ENCODE results near the gene MRTFA.
"Not testable (repeated sequence)": the region's sequence is repeated elsewhere in the genome, so short reads cannot be mapped to it uniquely, and the experiment has no call there.

Gene MRTFA

DNA sequence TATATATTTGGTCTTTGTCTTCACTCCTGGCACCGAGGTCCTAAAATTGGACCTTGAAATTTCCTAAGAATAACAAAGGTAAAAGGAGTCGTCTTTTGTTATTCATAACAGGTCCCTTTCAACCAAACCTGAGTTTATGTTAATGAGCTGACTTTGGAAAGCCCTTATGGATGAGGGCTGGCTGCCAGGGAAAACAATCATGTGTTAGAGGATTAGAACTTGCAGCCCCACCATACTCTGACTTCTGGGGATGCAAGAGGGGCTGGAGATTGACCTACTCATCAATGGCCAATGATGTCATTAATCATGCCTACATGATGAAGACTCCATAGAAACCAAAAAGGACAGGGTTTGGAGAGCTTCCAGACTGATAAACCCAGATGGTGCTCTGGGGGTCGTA lies 118.9 kb downstream of the MRTFA start:
- DNase-seq: no peak

- DNase-seq: no peak
Measured at GRCh38 chr22:40516416-40516815, 120.1 kb downstream of the MRTFA start.

DNA sequence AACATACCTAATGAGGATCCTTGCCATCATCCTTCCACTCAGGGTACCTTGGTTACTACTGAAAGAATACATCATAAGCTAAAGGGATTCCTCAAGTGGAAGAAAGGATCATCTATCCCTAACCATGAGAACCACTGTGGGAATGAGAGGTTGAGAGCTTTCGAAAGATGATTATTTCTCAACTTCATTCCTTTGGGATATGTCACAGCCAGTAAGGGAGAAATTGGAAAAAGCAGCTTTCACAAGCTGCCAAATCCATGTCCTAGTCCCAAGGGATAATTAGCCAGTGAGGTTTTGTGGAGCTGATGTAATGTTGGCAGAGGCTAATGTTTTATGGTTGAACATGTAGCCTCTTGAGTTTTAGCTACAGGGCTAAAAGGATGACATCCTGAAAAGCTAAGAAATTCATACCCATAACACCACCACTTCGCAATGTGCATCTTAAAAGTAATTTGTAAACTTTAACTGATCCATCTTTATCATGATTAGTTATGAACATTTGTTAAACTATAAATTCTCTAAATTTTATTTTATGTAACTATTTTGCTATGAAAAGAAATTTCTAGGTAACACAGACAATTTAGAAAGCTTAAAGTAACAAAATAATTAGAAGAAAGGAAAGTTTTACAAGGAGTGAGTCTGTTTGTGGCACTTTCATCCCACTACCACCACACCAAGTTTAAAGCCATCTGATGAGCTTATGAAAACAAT lies 123.9 kb downstream of the MRTFA start:
- no peak for DNase-seq

- DNase-seq: no peak
Measured at GRCh38 chr22:40511604-40512003, 124.9 kb downstream of the MRTFA start.

DNA sequence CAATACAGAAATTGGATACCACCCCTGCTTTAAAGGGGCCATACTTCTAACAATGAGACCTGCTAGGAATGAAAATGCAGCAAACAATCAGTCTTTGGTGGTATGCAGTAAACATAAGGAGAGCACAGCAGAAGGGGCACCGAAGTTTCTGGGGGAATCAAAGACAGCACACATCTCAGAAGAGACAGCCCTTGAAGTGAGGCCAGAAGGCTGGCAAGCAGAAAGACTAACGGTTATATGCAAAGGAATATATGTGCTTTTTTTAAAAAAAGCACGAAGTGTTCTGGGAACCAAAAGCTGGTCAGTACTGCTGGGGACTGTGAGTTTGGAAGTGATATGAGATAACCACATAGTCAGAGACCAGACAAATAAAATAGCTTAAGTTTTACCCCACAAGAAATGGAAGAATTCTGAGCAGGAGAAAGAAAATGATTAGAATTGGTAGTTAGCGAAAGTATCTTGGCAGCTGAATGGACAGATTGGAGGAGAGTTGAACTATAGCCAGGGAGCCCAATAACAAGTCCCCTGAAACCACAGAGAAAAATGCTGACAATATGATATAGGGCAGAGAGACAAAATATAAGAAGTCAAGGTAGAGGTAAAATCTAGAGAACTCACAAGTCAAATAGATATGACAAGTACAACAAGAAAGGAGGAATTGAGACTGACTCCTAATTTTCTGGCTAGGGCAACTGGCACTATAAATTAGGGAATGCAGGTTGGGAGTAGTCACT lies 125.7 kb downstream of the MRTFA start:
- DNase-seq: no peak

GRCh38 chr22:40509401-40510134 lies 127.0 kb downstream of the MRTFA start:
- DNase-seq: no peak

GRCh38 chr22:40508046-40508445 lies 128.5 kb downstream of the MRTFA start:
- DNase-seq: not testable (repeated sequence)

DNA sequence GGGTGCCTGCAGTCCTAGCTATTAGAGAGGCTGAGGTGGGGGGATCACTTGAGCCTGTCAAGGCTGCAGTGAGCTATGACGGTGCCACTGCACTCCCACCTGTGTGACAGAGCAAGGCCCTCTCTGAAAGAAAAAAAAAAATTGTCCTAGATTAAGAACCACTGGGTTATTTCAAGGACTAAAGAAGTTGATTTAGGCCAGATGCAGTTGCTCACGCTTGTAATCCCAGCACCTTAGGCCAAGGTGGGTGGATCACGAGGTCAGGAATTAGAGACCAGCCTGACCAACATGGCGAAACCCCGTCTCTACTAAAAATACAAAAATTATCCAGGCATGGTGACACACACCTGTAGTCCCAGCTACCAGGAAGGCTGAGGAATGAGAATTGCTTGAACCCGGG lies 129.0 kb downstream of the MRTFA start:
- DNase-seq: no peak

GRCh38 chr22:40506762-40507161 lies 129.8 kb downstream of the MRTFA start:
- DNase-seq: no peak

GRCh38 chr22:40504285-40505249 lies 132.0 kb downstream of the MRTFA start:
- no peak for DNase-seq

DNA sequence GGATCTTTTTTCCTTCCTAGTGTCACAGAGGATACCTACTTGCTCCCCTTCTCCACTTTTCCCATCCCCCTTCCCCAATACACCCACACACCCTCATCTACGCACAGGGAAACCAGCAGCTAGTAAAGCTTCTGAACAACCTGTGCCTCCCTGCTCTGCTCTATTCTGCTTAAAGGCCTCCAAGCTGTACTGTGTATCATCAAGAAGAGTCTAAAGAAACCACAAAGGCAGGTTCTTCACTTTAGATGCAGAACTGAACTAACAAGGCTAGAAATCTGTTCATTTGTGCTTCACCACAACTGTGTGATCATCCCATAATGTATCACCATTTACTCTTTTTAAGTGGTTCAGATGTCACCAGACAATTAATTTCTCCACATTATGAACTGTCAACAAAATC lies 133.6 kb downstream of the MRTFA start:
- no peak for DNase-seq

DNA sequence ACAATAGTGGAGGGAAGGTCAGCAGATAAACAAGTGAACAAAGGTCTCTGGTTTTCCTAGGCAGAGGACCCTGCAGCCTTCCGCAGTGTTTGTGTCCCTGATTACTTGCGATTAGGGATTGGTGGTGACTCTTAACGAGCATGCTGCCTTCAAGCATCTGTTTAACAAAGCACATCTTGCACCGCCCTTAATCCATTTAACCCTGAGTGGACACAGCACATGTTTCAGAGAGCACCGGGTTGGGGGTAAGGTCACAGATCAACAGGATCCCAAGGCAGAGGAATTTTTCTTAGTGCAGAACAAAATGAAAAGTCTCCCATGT lies 136.1 kb downstream of the MRTFA start:
- DNase-seq: not testable (repeated sequence)

- DNase-seq: no peak
Measured at GRCh38 chr22:40499209-40499623, 137.3 kb downstream of the MRTFA start.

DNA sequence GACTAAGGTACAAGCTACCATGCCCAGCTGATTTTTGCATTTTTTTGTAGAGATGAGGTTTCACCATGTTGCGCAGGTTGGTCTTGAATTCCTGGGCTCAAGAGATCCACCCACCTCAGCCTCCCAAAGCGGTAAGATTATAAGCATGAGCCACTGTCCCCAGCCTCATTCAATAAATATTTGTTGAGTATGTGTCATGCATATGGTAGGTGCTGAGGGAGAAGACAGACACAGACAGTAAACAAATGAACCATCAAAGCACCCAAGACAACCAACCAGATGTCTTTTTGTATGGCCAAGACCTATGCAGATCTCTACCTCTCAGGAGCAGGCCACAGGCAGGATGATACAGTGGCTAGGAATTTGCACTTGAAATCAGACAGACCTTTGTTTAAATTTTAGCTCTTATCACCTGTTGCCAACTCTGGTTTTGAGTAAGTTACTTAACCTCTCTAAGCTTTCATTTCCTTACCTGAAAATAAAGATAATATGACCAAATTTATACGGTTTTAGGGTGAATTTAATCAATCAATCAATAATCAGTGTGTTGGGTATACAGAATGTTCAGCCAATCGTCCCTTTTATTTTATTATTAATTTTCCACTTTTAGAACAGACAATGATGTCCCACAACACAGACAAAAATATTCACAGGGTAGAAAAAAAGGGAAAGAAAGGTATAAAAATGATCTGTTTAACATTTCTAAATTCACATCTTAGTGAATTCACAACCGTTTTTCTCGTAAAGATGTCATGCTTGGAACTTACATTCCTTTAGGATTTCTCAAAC lies 137.9 kb downstream of the MRTFA start:
- DNase-seq: no peak

GRCh38 chr22:40493441-40493840 lies 143.1 kb downstream of the MRTFA start:
- no peak for DNase-seq

DNA sequence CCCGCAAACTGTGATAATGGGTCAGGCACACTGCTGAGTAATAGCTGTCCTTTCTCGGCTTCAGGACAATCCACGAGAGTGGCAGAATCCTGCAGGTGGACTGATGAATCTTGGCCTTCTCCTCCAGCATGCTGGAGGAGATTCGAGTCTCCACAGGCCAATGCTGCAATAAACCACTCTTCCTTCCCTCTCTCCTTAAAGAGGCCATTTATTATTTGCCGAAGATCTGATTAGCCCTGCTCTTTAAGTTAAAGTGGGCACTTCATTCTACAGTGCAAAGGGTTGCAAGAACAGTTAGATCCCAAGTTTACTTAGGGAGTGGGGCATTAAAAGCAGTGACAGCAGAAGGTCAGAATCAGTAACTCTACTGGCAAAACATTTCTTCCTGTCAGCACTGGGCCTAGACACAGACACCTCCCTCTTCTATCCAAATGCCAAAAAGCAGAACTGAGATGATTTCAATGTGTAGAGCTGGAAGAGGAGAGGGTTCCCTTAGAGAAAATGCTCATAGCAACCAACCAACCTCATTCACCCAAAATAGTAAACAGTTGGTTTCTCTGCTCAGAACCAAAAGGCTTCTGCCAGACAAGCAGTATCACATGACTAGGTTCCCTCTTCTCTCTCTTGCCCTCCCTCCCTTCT lies 144.4 kb downstream of the MRTFA start:
- no peak for DNase-seq

- no peak for DNase-seq
Measured at GRCh38 chr22:40487663-40488249, 148.8 kb downstream of the MRTFA start.

DNA sequence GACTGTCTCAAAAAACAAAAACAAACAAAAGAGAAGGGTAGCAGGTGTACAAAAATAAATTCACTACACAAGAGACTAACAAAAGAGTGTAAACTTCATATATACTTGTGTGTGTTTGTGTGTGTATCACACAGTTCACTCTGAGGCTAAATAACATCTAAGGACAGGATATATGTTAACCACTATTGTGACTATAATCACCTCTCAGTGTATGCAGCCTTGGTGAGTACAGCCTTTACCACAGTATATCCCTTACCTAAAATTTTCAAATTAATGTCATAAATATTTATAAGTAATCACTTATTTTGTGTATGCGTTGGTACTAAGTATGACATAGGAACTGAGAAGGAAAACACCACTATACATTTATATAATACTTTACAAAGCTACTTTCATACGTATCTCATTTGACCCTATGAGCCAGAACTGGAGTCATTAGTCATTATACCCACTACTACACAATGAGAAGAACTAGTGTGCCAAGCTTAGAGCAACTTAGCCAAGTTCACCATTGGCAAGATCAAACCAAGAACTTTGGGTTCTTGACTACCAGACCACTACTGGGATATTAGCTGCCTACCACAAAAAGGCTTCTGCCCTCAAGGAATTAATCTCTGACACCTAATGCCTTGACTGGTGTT lies 149.4 kb downstream of the MRTFA start:
- no peak for DNase-seq

DNA sequence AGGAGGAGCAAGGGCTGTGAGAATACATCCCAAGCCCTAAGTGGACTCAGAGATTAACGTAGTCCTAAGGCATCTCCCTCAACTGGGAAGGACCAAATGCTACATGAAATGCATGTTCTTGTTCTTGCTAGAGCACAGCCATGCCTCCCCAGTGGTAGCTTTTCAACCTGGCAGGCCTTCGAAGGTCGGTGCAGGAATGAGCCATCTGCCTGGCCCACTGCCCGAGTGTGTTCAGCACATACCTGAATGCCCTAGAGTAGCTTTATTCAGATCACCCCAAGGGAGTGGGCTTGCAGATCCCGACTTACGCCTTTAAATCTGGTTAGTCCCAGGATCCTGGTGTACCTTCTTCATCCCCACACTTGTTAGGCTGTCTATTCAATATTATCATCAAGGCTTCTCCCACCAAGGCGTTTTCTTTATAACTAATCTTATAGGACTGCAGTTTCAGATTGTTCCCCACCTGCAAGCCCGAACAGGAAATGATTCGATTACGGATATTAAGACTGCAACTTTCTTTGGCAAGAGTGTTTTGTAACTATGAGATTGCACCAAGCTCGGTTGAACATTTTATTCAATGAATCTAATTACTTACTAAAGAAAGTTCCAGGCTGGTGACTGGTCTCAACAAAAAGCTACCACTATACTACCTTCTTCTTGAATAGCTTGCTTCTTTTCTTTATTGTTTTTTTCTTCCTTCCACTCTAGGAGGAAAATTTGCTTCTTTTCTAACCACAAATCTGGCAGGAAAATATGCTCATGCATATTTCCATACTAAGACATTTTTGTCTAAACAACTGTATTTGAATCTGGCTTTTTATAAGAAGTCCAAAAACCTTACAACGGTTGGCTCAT lies 150.5 kb downstream of the MRTFA start:
- DNase-seq: no peak
